Cerebellar nuclear complex (tissue), 1 donor: Measurements from ENCODE around the gene EFNA3.

Source experiments
- DNase-seq, 2 experiments: peaks; one replicate each; lab custom pipeline; 2025; lab: John Stamatoyannopoulos, UW

EFNA3 gene

DNA sequence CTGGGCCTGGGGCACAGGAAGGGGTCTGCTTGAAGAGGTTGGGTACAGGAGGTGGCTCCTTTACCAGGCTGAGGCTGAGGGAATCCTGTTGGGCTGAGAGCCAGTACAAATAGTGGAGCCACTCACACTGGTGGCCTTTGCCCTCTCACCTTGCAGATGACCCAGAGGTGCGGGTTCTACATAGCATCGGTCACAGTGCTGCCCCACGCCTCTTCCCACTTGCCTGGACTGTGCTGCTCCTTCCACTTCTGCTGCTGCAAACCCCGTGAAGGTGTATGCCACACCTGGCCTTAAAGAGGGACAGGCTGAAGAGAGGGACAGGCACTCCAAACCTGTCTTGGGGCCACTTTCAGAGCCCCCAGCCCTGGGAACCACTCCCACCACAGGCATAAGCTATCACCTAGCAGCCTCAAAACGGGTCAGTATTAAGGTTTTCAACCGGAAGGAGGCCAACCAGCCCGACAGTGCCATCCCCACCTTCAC lies 55.2 kb downstream of the EFNA3 start:
- DNase-seq = no peak

DNA sequence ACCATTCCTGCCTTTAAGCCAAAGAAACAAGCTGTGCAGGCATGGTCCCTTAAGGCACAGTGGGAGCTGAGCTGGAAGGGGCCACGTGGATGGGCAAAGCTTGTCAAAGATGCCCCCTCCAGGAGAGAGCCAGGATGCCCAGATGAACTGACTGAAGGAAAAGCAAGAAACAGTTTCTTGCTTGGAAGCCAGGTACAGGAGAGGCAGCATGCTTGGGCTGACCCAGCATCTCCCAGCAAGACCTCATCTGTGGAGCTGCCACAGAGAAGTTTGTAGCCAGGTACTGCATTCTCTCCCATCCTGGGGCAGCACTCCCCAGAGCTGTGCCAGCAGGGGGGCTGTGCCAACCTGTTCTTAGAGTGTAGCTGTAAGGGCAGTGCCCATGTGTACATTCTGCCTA lies 55.7 kb downstream of the EFNA3 start:
- DNase-seq = no peak

DNA sequence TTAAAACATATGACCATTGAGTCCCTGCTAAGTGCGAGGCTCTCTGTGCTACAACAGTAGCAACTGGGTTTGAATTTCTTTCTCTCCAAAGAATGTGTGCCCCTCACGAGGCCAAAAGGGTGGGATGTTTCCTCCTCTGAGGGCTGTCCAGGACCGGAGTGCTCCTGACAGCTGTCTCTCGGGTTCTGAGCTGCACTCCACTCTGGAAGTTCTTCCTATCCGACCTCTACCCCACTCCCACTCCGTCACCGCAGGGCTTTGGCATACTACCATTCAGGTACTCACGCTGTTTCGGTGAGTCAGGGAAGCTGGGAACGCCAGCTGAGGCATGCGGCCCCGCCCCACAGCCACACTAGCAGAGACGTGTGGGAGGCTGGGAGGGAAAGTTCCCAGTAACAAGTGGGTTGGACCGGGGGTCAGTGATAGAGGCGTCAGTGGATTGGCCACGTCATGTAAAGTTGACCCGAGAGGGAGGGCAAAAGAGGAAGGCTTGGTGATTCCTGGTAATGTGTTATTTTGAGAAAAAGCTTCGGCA lies 56.3 kb downstream of the EFNA3 start:
- no peak for DNase-seq

- DNase-seq = peak; percentile 43 to 75
Measured at GRCh38 chr1:155135415-155136028, 56.9 kb downstream of the EFNA3 start, which contains the start of gene SLC50A1. SLC50A1 (plus strand) TSS chr1:155135852; CDS start chr1:155135912, 60 bp downstream.

DNA sequence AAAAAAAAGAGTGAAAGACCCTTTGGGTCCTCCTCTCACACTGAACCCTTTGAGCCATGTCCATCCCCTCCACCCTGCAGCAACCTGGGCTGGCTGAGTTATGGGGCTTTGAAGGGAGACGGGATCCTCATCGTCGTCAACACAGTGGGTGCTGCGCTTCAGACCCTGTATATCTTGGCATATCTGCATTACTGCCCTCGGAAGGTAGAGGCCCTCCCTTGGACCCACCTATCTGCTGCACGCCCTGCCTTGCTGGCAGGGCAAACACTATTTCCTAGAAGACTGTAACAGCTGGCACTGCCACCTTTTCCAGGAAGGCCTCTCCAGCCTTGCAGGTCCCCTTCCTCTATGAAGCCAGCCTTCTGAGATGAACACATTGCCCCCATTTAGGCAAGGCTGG lies 58.1 kb downstream of the EFNA3 start:
- DNase-seq = no peak
